Peyer's patch (tissue), 4 donors: Measurements from ENCODE around the gene HNRNPUL1. TPM values are rescaled to one million over a fixed set of nuclear protein-coding genes. Genes with fewer than 3 reads are reported as not detected.
A peak's percentile ranks its signal among the peaks of the same experiment; 100 is the strongest.

ENCODE experiments used
- DNase-seq, 3 donors: peaks; one replicate each; pipeline ENCODE4 v3.0.0-alpha.2; 2017 to 2019
- H3K27ac ChIP-seq, 4 donors: fragments of 200-600 bp; sonication (generic); one replicate each; pipeline ENCODE4 v1.5.1; 2016 to 2019
- H3K27me3 ChIP-seq, 2 donors: fragments of 200-600 bp; sonication (generic); one replicate each; pipeline ENCODE4 v1.5.1; 2019
- H3K36me3 ChIP-seq, 3 donors: fragments of 200-600 bp; sonication (generic); one replicate each; pipeline ENCODE4 v1.5.1; 2016 to 2019
- H3K4me1 ChIP-seq, 4 donors: fragments of 200-600 bp; sonication (generic); one replicate each; pipeline ENCODE4 v1.5.1; 2016 to 2019
- H3K4me3 ChIP-seq, 4 donors: fragments of 200-600 bp; sonication (generic); 1 replicate in 3 of 4; 2 replicates in 1 of 4; pipeline ENCODE4 v1.5.1; 2016 to 2019; ENCODE audit warnings: mild to moderate bottlenecking in 1 of 4
- H3K9me3 ChIP-seq, 4 donors: fragments of 200-600 bp; sonication (generic); one replicate each; pipeline ENCODE4 v1.5.1; 2016 to 2019; ENCODE audit warnings: mild to moderate bottlenecking in 1 of 4
- CTCF ChIP-seq, 6 experiments: fragments of 450-650 bp in 4 of 6; fragments of 200-600 bp in 2 of 6; sonication (generic) in 1 of 6; IDR thresholded peaks; one replicate each; pipeline ENCODE4 v1.5.1; 2017 to 2019; ENCODE audit warnings: antibody characterized with exemption in 6 of 6, mild to moderate bottlenecking in 3 of 6, moderate library complexity in 1 of 6
- POLR2A ChIP-seq, 2 donors: fragments of 450-650 bp; IDR thresholded peaks; one replicate each; pipeline ENCODE4 v1.5.1; 2017; ENCODE audit warnings: antibody characterized with exemption in 2 of 2, mild to moderate bottlenecking in 2 of 2, moderate library complexity in 2 of 2
- total RNA-seq, 4 donors: library from RNA; depleted of rRNA; stranded (reverse); fragments of >200 nt; gene quantifications; one replicate each; pipeline ENCODE4 v1.1.0, GENCODE V29; 2016

Gene HNRNPUL1
- total RNA-seq, 4 donors from 2014 or later, result 123 to 244 (median 167) TPM

- H3K36me3 ChIP-seq, result peaks cover 0 to 24% (median 0%) of the 10 kb centered on the region in 3 donors
- H3K27me3 ChIP-seq, result no peaks in the 10 kb centered on the region
- H3K4me1 ChIP-seq, result peaks cover 8 to 51% (median 35%) of the 10 kb centered on the region in 4 donors
- DNase-seq, result no peak
- no peak overlapping the region for H3K27ac ChIP-seq
- no peak overlapping the region for H3K4me3 ChIP-seq
- TF ChIP-seq CTCF (IDR thresholded peaks at IDR 0.05), result no peak
- no peak for TF ChIP-seq POLR2A (IDR thresholded peaks at IDR 0.05)
- H3K9me3 ChIP-seq, result no peaks in the 10 kb centered on the region
These were observed 66.3 kb downstream of the HNRNPUL1 start for GRCh38 chr19:41330481-41330880.

- H3K4me1 ChIP-seq, result peaks cover 2 to 45% (median 28%) of the 10 kb centered on the region in 4 donors
- DNase-seq, result no peak
These were observed 66.9 kb downstream of the HNRNPUL1 start for GRCh38 chr19:41330946-41331678.

GRCh38 chr19:41332000-41332399 is 67.8 kb downstream of the HNRNPUL1 start:
- peaks cover 0 to 29% (median 0%) of the 10 kb centered on the region in 3 donors for H3K36me3 ChIP-seq
- no peak for TF ChIP-seq POLR2A (IDR thresholded peaks at IDR 0.05)
- no peak for TF ChIP-seq CTCF (IDR thresholded peaks at IDR 0.05)
- no peaks in the 10 kb centered on the region for H3K9me3 ChIP-seq
- H3K4me1 ChIP-seq, result peaks cover 0 to 37% (median 25%) of the 10 kb centered on the region in 4 donors
- H3K27me3 ChIP-seq, result no peaks in the 10 kb centered on the region
- no peak for DNase-seq
- H3K27ac ChIP-seq, result no peak overlapping the region
- H3K4me3 ChIP-seq, result no peak overlapping the region

More at GRCh38 chr19:41330946-41331678, 66.9 kb downstream of the HNRNPUL1 start:
- no peaks in the 10 kb centered on the region for H3K9me3 ChIP-seq
- H3K36me3 ChIP-seq, result peaks cover 0 to 29% (median 0%) of the 10 kb centered on the region in 3 donors
- TF ChIP-seq POLR2A (IDR thresholded peaks at IDR 0.05) (no peak), CTCF (IDR thresholded peaks at IDR 0.05) (no peak)
- H3K27ac ChIP-seq, result no peak overlapping the region
- H3K27me3 ChIP-seq, result no peaks in the 10 kb centered on the region
- no peak overlapping the region for H3K4me3 ChIP-seq

- no peak for DNase-seq
- Histone ChIP-seq H3K36me3 (peaks cover 0 to 29% (median 0%) of the 10 kb centered on the region in 3 donors), H3K27me3 (no peaks in the 10 kb centered on the region), H3K4me1 (peaks cover 0 to 32% (median 22%) of the 10 kb centered on the region in 4 donors), H3K4me3 (no peak overlapping the region), H3K27ac (no peak overlapping the region), H3K9me3 (no peaks in the 10 kb centered on the region)
- TF ChIP-seq CTCF (IDR thresholded peaks at IDR 0.05) (no peak), POLR2A (IDR thresholded peaks at IDR 0.05) (no peak)
These were observed 68.3 kb downstream of the HNRNPUL1 start for GRCh38 chr19:41332468-41332867.

- no peaks in the 10 kb centered on the region for H3K27me3 ChIP-seq
- H3K9me3 ChIP-seq, result no peaks in the 10 kb centered on the region
- peak overlapping the region in 2 of 4 donors; percentile 39 to 57 for H3K27ac ChIP-seq
- H3K4me1 ChIP-seq, result peaks cover 0 to 13% (median 8%) of the 10 kb centered on the region in 4 donors
- H3K4me3 ChIP-seq, result no peak overlapping the region
- H3K36me3 ChIP-seq, result peaks cover 0 to 29% (median 0%) of the 10 kb centered on the region in 3 donors
- no peak for TF ChIP-seq CTCF (IDR thresholded peaks at IDR 0.05)
- TF ChIP-seq POLR2A (IDR thresholded peaks at IDR 0.05), result no peak
- DNase-seq, result no peak
These were observed 70.6 kb downstream of the HNRNPUL1 start for GRCh38 chr19:41334793-41335192.
